Measurements from ENCODE around the gene NIFK. TPM values are rescaled to one million over a fixed set of nuclear protein-coding genes. Genes with fewer than 3 reads are reported as not detected.

The NIFK gene
- total RNA-seq: 35.0 and 83.7 TPM in 2 replicates

GRCh38 chr2:121736462-121737336 is at the start of gene NIFK:
NIFK (minus strand) TSS chr2:121736875; CDS start chr2:121736850, 25 bp downstream.

GRCh38 chr2:121755237-121756111 is 18.8 kb upstream of the NIFK start, which contains the start of gene TSN:
TSN (plus strand) TSS chr2:121755651; CDS start chr2:121755780, 129 bp downstream.

Other genes with a start within 250 kb of the NIFK start
- gene RNU4ATAC, start 206.0 kb downstream of the NIFK start, total RNA-seq: under 0.01 TPM in 1 of 2 replicates, not detected in the other
- 43.7 and 70.7 TPM in 2 replicates for gene CLASP1, start 87.4 kb downstream of the NIFK start, total RNA-seq
- gene TSN, start 18.8 kb upstream of the NIFK start, total RNA-seq: 45.7 and 49.1 TPM in 2 replicates

All from smooth muscle cell of the umbilical artery (primary cell).